ENCODE results near the gene STK16.

STK16 gene

GRCh38 chr2:219296631-219297391, 51.5 kb downstream of the STK16 start:
- Histone ChIP-seq H3K36me3 (ENCODE audit: control insufficient read depth, low read depth, low read length) (no peaks in the 10 kb centered on the region), H3K27ac (ENCODE audit: low read length) (no peak overlapping the region), H3K9ac (ENCODE audit: low read length) (no peak overlapping the region), H3K27me3 (ENCODE audit: control insufficient read depth, insufficient read depth, low read length) (peaks cover 46% of the 10 kb centered on the region), H3K9me3 (ENCODE audit: control insufficient read depth, low read depth, low read length) (no peaks in the 10 kb centered on the region), H3K4me1 (ENCODE audit: control insufficient read depth, low read depth, low read length) (peaks cover 7% of the 10 kb centered on the region), H3K4me3 (ENCODE audit: low read length) (no peak overlapping the region)

GRCh38 chr2:219297766-219298456, 52.6 kb downstream of the STK16 start:
- Histone ChIP-seq H3K9ac (ENCODE audit: low read length) (no peak overlapping the region), H3K27ac (ENCODE audit: low read length) (no peak overlapping the region), H3K36me3 (ENCODE audit: control insufficient read depth, low read depth, low read length) (no peaks in the 10 kb centered on the region), H3K27me3 (ENCODE audit: control insufficient read depth, insufficient read depth, low read length) (peaks cover 46% of the 10 kb centered on the region), H3K4me3 (ENCODE audit: low read length) (no peak overlapping the region), H3K9me3 (ENCODE audit: control insufficient read depth, low read depth, low read length) (no peaks in the 10 kb centered on the region), H3K4me1 (ENCODE audit: control insufficient read depth, low read depth, low read length) (peaks cover 7% of the 10 kb centered on the region)

GRCh38 chr2:219298759-219299371, 53.6 kb downstream of the STK16 start:
- H3K9ac ChIP-seq (ENCODE audit: low read length) = no peak overlapping the region
- peaks cover 43% of the 10 kb centered on the region for H3K27me3 ChIP-seq (ENCODE audit: control insufficient read depth, insufficient read depth, low read length)
- H3K4me3 ChIP-seq (ENCODE audit: low read length) = peak overlapping the region; percentile 23
- H3K27ac ChIP-seq (ENCODE audit: low read length) = no peak overlapping the region
- H3K36me3 ChIP-seq (ENCODE audit: control insufficient read depth, low read depth, low read length) = no peaks in the 10 kb centered on the region
- H3K9me3 ChIP-seq (ENCODE audit: control insufficient read depth, low read depth, low read length) = no peaks in the 10 kb centered on the region
- peaks cover 7% of the 10 kb centered on the region for H3K4me1 ChIP-seq (ENCODE audit: control insufficient read depth, low read depth, low read length)

- no peaks in the 10 kb centered on the region for H3K36me3 ChIP-seq (ENCODE audit: control insufficient read depth, low read depth, low read length)
- peaks cover 41% of the 10 kb centered on the region for H3K27me3 ChIP-seq (ENCODE audit: control insufficient read depth, insufficient read depth, low read length)
- H3K4me1 ChIP-seq (ENCODE audit: control insufficient read depth, low read depth, low read length) = peaks cover 4% of the 10 kb centered on the region
- no peaks in the 10 kb centered on the region for H3K9me3 ChIP-seq (ENCODE audit: control insufficient read depth, low read depth, low read length)
- no peak overlapping the region for H3K9ac ChIP-seq (ENCODE audit: low read length)
- no peak overlapping the region for H3K27ac ChIP-seq (ENCODE audit: low read length)
- H3K4me3 ChIP-seq (ENCODE audit: low read length) = no peak overlapping the region
Observed at GRCh38 chr2:219299372-219299760, 54.1 kb downstream of the STK16 start.
